Breast epithelium (tissue), 3 donors: ENCODE measurements around the gene HSD17B3.

ENCODE experiments used
- POLR2A ChIP-seq: fragments of 450-650 bp; IDR thresholded peaks from one replicate; pipeline ENCODE4 v1.6.1; 2016; ENCODE audit warnings: antibody characterized with exemption, mild to moderate bottlenecking, moderate library complexity
- POLR2AphosphoS5 ChIP-seq, 3 donors: sonication (generic); formaldehyde crosslinking; IDR thresholded peaks; one replicate each; pipeline ENCODE4 v1.6.1; 2017; ENCODE audit warnings: antibody characterized with exemption in 3 of 3
- TF ChIP-seq, protein P1 (sequence below), 3 donors: fragments of 450-650 bp; IDR thresholded peaks; one replicate each; pipeline ENCODE4 v1.5.1; 2016 to 2017; ENCODE audit warnings: antibody characterized with exemption in 3 of 3, mild to moderate bottlenecking in 3 of 3, moderate library complexity in 3 of 3

GRCh38 chr9:96270236-96270744 is 31.7 kb downstream of the HSD17B3 start:
- no peak for TF ChIP-seq POLR2AphosphoS5 (IDR thresholded peaks at IDR 0.05)
- TF ChIP-seq, protein P1, sequence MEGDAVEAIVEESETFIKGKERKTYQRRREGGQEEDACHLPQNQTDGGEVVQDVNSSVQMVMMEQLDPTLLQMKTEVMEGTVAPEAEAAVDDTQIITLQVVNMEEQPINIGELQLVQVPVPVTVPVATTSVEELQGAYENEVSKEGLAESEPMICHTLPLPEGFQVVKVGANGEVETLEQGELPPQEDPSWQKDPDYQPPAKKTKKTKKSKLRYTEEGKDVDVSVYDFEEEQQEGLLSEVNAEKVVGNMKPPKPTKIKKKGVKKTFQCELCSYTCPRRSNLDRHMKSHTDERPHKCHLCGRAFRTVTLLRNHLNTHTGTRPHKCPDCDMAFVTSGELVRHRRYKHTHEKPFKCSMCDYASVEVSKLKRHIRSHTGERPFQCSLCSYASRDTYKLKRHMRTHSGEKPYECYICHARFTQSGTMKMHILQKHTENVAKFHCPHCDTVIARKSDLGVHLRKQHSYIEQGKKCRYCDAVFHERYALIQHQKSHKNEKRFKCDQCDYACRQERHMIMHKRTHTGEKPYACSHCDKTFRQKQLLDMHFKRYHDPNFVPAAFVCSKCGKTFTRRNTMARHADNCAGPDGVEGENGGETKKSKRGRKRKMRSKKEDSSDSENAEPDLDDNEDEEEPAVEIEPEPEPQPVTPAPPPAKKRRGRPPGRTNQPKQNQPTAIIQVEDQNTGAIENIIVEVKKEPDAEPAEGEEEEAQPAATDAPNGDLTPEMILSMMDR (IDR thresholded peaks at IDR 0.05) = no peak
- no peak for TF ChIP-seq POLR2A
